T-helper 1 cell treated with Interleukin-12 subunit alpha and Interleukin-12 subunit beta and Interleukin-4 antibody, amounts not matched to agents 30 ng/mL and 1 ng/mL, for 36 hours (primary cell): ENCODE results near the gene RAMP1. TPM values are rescaled to one million over a fixed set of nuclear protein-coding genes. Genes with fewer than 3 reads are reported as not detected.
"Not testable (repeated sequence)": the region's sequence is repeated elsewhere in the genome, so short reads cannot be mapped to it uniquely, and the experiment has no call there.

Source experiments
- intact Hi-C: fragments of 100-400 bp; cut with micrococcal nuclease; formaldehyde crosslinking; loops from one replicate; pipeline ENCODE4 v1.15.1; 2024
- total RNA-seq: library from RNA; stranded (reverse); gene quantifications from 2 replicates; pipeline ENCODE4 v1.2.3, GENCODE V29; 2022

The RAMP1 gene
- 11.8 and 15.0 TPM in 2 replicates for total RNA-seq

DNA sequence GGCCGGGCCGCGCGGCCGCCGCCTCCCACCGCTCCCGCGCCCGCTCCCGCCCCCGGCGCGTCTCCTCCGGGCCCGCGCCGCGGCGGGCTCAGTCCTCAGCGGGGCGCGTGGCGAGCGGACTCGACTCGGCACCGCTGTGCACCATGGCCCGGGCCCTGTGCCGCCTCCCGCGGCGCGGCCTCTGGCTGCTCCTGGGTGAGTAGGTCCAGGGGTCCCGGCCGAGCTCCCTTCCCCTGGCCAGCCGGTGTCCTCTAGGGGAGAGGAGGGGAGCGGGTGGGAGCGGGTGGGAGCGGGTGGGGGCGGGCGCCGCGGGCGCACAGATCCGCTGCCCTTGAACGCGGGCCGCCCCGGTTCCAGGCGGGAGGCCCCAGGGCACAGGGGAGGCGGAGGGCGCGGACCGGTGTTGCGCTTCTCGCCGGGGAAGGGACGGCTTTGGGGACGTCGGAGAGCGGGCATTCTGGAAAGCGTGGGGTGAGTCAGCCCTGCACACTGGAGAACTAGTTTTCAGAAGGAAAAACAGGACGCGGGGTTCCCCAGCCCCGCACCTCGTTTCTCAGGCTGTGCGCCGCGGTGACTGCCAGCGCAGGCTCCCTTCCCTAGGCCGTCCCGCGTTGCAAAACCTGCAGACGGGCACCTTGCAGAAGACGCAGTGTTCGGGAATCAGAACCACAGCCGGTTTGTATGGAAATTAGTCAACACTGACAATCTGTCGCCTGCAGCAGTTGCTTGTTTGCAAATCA lies at the start of gene RAMP1:
TSS of gene RAMP1 (plus strand) at position 91 of the 740 bp plus-strand sequence. CDS start at position 144, 53 bp downstream.
- intact Hi-C loops = no loop called here

DNA sequence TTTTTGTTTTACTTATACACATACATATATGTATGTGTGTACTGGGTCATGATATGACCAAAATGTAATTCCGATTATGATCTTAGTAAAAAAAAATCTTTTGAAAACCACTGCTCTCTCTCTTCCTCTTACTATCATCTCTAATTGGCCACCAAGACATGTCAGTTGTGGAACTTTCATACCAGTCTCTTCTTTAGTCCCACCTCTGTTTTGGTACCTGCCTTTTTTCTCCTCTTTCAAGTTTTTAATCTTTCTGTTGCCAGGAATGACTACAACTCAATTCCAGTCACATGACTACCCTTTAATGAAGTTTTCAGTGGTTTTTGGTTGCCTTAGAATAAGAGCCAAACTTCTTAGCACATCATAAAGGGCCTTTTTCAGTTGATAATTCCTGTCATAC lies 43.8 kb upstream of the RAMP1 start:
- intact Hi-C loops = no loop called here

DNA sequence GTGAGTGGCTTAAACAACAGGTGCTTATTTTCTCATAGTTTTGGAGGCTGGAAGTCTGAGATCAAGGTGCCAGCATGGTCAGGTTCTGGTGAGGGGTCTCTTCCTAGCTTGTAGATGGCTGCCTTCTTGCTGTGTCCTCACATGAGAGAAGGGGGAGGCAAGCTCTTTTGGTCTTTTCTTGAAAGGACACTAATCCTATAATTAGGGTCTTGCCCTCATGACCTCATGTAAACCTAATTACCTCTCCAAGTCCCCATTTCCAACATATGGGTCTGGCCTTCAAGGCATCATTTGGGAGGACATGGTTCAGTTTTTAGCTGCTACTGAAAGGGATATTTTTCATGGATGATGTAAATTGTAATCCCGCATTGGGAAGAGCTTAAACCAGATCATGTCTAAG lies 42.9 kb upstream of the RAMP1 start:
- intact Hi-C loops = no loop called here

DNA sequence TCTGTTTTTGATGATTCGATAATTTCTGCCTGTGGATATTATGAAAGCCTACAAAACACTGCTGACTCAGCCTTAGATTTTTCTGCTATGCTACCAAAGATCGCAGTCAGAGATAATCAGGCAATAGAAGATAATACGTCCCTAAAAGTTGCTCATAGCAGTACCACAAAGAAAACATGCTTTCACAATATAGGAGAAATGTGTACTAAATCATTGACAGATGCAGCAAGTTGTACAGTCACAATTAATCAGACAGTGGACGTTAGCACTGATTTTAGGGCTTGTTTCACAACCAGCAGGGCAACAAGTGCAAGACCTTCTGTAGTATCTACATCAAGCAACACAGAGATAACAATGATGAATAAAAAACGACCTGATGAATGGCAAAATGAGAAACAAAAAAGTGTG lies 41.4 kb upstream of the RAMP1 start:
- intact Hi-C loops = no loop called here

DNA sequence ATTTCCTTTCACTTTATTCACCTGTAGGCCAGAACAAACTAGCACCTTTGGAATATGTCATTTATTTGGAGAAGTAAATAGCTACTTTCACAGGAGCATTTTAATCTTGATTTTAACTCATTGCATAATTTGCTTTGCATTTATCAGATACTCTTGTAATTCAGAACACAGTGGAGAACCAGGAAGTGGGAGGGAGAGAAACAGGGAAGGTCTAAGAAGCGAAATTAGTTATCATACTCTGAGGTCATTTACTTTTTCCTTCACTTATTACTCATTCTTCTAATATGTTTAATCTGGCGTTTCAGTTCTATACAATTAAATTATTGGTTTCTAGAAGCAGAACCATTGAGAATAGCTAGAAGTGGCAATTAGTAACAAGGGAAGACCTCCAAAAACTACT lies 40.2 kb upstream of the RAMP1 start:
- intact Hi-C loops = no loop called here

DNA sequence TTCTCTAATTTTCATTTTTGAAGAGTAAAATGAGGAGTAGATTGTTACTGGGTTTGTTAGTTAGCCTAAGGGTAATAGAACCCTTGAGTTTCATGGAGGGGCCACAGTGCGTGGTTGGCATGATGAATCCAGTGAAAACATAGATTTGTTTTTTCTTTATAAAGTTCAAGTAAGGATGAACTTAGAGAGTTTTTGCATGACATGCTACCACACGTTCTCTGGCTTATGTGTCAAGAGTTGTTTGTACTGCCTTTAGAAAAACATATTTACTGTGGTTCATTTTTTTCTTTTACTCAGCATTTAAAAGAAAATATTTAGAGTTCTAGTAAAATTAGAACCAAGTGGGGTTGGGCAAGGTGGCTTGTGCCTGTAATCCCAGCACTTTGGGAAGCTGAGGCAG lies 39.0 kb upstream of the RAMP1 start:
- intact Hi-C loops = no loop called here

DNA sequence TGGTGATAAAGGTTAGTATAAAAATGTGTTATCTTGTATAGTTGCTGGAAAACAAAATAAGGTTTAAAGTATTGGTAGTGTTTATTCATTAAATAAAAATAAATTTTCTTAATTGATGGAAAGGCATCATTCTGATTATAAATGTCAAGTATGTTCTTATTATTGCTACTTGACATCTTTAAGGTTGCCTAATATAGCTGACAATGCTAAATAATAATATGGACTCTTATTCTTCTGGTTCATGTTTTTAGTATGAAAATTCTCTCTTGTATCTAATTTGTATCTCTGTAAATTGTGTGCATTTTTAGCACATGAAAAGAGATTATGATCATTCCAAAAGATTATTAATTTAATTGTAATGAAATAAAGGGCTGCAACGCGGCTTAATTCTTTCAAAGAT lies 35.9 kb upstream of the RAMP1 start:
- intact Hi-C loops = no loop called here

DNA sequence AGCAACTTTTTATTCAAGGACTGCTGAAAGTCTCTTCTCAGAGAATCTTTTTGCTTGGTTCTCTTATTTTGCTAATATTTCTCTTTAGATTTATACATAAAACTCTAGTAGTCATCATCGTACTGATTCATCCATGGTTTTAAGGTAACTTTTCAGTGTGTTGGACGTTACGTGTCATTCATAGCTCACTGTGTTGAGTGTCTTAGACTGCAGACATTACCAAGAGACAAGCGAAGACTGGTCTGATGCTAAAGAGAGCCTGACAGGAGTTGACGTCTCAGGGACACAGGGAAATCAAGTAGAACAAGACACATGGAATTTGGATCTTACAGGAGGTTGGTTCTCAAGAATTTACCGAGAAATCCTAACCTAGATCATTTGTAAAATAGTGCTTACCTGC lies 35.3 kb upstream of the RAMP1 start:
- intact Hi-C loops = no loop called here

DNA sequence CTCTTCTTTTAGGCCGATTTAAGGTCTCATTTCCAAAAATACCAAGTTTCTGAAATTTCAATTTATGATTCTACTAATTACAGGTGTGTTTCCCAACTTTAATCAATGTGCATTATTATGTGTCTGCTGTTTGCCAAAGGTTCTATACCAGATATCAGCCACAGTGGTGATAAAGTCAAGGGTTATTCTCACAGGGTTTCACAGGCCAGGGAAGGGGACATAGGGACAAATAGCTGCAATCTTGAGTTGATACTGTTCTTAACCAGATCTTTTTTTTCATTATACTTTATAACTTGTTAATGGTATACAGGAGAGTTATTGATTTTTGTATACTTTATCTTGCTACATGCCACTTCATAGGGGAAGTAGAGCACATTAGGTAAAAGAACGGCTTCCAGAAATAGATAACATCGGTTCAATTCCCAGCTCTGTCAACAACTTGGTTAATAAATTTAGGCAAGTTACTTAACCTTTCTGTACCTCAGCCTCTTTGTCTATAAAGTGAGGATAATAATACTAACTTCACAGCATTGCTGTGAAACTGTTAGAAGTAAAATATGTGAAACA lies 31.9 kb upstream of the RAMP1 start:
- intact Hi-C loops = no loop called here

DNA sequence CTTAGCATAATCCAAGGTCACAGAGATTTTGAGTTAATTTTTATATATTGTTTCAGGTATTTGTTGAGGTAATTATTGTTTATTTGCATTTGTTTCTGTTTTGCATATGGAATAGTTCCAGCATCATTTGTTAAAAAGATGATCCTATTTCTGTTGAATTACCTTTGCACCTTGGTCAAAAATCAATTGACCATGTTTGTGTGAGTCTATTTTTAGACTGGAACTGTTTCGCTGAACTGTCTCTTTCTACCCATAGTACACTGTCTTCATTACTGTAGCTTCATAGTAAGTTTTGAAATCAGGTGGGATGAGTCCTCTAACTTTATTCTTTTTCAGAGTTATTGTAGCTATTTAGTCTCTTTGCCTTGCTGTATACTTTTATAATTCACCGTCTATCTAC lies 28.9 kb upstream of the RAMP1 start:
- intact Hi-C loops = no loop called here

DNA sequence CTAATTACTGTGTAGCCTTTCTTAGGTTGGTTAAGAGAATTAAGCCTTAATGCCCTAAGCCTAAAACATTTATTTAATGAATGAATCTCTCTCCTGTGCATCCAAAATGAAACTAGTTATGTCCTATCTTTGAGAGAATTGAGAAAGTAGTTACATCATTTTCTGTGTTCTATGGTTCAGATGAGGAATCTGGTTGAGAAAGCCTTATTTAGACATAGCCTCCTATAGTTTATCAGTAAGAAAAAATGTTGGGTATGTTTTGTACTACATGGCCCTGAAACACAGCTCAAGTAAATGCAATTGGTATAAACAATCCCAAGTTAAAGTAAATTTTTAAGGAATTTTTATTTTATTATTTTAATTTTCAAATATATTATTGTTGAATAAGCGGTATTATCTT lies 25.9 kb upstream of the RAMP1 start:
- intact Hi-C loops = no loop called here

DNA sequence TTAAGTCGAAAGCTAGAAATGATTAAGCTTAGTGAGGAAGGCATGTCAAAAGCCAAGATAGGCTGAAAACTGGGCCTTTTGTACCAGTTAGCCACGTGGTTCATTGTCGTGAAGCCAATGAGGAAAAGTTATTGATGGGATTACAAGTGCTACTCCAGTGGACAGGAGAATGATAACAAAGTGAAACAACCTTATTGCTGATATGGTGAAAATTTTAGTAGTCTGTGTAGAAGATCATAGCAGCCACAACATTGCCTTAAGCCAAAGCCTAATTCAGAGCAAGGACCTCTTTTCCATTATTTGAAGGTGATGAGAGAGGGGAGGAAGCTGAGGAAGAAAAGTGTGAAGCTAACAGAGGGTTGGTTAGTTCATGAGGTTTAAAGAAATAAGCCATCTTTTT lies 24.1 kb upstream of the RAMP1 start:
- intact Hi-C loops = no loop called here

DNA sequence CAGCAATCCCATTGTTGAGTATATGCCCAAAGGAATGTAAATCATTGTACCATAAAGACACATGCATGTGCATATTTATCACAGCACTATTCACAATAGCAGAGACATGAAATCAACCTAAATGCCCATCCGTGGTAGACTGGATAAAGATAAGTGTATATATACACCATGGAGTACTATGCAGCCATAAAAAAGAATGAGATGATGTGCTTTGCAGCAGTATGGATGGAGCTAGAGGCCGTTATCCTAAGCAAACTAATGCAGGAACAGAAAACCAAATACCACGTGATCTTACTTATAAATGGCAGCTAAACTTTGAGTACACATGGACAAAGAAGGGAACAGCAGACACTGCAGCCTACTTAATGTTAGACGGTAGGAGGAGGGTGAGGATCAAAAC lies 18.4 kb upstream of the RAMP1 start:
- intact Hi-C loops = no loop called here

DNA sequence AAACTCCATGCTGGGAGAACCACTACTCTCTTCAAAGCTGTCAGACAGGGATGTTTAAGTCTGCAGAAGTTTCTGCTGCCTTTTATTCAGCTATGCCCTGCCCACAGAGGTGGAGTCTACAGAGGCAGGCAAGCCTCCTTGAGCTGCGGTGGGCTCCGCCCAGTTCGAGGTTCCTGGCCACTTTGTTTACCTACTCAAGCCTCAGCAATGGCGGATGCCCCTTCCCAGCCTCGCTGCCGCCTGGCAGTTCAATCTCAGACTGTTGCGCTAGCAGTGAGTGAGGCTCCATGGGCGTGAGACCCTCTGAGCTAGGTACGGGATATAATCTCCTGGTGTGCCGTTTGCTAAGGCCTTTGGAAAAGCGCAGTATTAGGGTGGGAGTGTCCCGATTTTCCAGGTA lies 10.5 kb upstream of the RAMP1 start:
- intact Hi-C loops = not testable (repeated sequence)

DNA sequence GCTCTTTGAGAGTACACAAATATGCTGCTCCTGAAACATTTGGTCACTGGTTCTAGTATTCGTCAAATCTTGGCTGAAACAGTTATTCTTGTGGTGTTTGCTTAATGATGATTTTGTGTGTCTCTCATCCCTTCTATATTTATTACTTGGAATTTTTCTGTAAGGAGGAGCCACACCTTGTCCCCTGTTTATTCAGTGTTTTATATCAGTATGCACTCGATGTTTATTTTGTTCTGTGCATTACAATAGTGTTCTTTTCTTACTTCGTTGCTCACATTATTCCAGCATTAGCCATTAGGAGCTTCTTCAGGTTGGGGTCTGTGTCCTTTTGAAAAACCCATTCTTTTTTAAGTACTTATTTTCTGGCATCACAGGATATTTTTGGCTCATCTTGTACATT lies 5.1 kb upstream of the RAMP1 start:
- intact Hi-C loops = no loop called here

DNA sequence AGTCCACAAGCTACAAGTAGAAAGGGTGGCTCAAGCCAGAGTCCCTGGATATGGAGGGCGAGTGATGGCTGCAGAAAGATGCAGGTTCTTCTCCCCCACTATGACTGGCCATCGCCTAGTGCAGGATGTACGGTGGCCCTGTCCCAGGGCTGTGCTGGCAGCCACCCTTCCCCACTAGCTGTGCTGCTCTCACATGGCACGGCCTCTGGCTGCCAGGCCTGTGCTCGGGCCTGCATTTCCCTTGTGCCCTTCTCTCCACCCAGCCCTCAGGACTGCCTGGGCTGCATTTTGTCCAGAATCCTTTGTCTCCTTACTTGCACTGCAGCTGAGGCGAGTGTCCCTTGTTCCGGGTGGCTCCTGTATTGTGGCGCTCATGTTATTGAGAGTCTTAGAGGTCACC lies 1.6 kb upstream of the RAMP1 start:
- intact Hi-C loops = loop anchor here (1.0 kb wide), 8 partner anchors 41 to 406 kb away; partner anchors contain the start of genes ERFE and SCLY

DNA sequence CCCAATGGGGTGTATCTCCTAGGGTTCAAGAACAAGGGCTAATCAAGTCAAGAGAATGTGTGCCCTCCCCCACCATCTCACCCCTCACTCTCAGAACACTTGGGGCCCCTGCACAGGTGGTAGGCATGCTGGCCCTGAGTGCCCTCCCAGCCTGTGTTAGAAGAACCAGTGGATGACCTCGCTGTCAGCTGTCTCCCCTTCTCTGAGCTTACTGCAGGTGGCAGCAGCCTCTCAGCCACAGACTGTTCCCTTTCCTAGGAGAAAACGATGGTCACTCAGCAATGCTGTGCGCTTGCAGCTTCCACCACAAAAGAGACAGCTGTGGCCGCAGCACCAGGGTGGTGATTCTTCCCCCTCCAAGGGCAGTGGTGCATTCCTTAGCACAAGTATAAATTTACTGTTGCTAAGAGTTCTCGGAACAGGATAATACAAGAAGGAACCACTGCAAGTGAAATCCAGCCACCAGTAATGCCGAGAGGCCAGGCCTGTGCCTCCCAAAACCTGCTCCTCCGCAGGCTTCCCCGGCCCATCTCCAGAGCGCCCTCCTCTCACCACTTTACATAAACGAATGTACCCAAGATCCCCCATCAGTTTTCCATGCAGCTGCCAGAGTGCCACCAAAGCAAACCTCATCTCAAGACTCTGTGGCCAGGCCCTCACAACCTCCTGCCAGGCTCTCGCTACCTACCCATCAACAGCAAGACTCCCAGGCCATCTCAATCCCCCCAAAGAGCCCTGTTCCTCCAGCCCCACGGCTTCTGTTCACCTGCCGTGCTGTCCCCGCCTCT lies 935 bp upstream of the RAMP1 start:
- intact Hi-C loops = loop anchor here (1.0 kb wide), 8 partner anchors 40 to 405 kb away; partner anchors contain the start of genes ERFE and SCLY

DNA sequence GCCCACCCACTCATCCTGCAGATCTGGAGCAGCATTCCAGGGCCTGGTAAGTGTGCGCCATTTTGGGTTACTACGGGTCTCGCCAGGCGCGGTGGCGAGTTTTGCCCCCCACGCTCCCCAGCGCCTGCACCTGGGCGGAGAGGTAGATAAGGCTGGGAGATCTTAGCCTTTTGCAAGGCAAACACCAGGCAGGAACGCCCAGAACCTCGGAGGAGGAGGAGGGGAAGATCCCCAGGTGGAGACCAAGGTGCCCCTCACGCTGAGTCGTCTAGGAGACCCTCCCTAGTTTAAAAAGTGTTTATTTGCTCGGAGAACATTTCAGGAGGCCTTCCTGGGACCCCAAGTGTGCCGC lies 365 bp upstream of the RAMP1 start:
- intact Hi-C loops = no loop called here

DNA sequence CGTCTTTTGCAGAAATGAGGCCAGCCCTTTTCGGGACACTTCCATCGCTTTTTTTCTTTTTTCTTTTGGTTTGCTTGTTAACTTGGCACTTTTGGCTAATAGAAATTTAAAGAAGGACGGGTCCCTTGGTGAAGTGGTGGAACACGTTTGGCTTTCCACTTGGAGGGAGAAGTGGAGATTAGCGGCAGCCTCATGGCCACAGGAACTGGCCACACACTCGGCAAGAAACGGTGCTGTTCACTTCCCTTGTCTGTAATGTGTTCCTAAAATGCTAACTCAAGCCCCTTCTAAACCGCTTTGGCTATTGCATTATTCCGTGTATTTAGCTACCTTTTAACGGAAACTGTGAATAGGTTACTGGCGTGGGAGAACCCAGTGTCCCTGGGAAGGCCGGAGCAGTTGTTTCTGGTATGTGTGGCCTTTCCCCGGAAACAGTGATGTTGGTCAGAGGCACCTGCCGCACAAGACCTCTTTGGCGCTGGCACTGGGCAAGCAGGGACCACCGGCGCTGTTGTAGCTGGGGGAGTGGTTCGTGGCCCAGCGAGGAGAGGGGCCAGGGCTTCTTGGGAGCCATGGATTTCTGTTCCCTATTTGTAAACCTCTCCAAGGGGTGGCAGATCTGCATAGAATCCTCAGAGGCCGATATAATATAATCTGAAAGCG lies 981 bp downstream of the RAMP1 start:
- intact Hi-C loops = no loop called here

DNA sequence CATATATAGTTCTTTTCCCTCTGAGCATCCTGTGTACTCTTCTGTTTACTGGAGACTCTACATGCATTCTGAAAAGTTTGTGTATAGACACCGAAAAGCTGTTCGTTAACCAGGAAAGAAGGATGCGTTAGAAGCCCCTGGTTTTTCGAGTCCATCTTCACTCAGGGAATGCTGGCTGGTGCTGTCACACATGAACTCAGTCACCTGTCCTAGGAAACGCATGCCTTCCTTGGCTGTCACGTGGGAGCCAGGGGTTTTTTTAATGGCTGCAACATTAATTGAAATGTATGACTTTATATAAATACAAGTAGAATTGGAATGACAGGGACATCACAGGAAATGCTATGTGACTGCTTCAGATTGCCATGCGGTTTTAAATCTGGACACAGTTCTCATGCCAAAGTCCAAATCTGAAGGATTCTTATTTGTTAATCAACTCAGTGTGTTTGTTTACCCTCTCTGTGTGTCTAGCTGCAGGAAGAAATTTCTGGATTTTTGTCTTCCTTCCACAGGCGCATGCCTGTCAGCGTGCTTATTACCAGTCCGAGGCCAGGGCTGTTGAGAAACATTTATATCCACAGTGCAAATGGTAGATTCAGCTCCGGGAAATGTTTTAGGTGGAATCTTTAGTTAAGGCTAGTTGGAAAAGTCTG lies 2.6 kb downstream of the RAMP1 start:
- intact Hi-C loops = no loop called here

DNA sequence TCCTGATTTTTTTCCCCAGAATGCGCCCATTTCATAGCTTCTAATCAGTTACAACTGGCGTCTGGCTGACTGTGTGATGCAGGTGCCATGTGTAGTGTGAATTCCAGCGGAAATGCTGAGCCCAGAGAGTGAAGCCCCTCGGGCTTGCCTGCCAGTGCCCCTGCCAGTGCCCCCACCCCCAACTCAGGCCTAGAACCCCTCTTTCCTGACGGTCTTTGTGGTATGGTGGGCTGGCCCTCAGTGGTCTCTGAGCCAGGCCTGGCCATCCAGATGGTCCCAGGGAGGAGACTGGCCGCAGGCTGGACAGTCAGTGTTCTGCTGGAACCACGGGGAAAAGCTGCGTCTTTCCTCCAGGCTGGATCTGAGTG lies 3.1 kb downstream of the RAMP1 start:
- intact Hi-C loops = no loop called here

DNA sequence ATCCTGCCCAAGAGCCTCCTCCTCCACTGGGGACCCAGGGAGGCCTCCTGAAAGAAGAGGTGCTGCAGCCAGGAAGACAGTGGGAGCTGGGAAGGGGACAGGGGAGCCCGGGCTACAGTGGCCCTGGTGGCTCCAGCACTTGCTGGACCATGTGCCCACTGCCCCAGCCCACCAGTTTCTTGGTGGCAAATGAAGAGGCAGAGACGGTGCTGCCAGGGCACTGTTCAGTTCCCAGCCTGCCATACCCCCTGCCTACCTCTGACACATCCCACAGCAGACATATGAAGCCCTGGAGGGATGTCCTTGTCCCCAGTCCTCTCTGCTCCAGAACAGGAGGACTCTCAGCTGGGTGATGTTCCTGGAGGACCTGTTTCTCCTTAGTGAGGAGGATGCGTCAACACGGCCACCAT lies 3.7 kb downstream of the RAMP1 start:
- intact Hi-C loops = no loop called here
